ENCODE measurements around the gene HSD3B2.

HSD3B2 gene

GRCh38 chr1:119414950-119415349, at the start of gene HSD3B2:
TSS of gene HSD3B2 (plus strand) at chr1:119415150. CDS start at chr1:119415420, 270 bp downstream.
- H3K9me3 ChIP-seq (ENCODE audit: control insufficient read depth in 2 of 2, low read length in 2 of 2) = no peaks in the 10 kb centered on the region
- peaks cover 0 to 2% of the 10 kb centered on the region in 2 donors for H3K4me1 ChIP-seq (ENCODE audit: control insufficient read depth in 2 of 2, insufficient read depth in 2 of 2, low read length in 2 of 2)
- H3K27ac ChIP-seq (ENCODE audit: low read depth in 2 of 2, low read length in 2 of 2) = no peak within 1 kb of the TSS
- H3K27me3 ChIP-seq (ENCODE audit: control insufficient read depth in 2 of 2, insufficient read depth in 2 of 2, low read length in 2 of 2) = no peaks in the 10 kb centered on the region
- no peak within 1 kb of the TSS for H3K4me3 ChIP-seq (ENCODE audit: low read length in 2 of 2)
- H3K36me3 ChIP-seq (ENCODE audit: control insufficient read depth in 2 of 2, insufficient read depth in 2 of 2, low read length in 2 of 2) = no peaks in the 10 kb centered on the region
- H3K9ac ChIP-seq (ENCODE audit: low read depth in 1 of 2, low read length in 2 of 2) = no peak within 1 kb of the TSS

GRCh38 chr1:119366424-119366823, 48.5 kb upstream of the HSD3B2 start:
- no peak overlapping the region for H3K9ac ChIP-seq (ENCODE audit: low read depth in 1 of 2, low read length in 2 of 2)
- no peak overlapping the region for H3K27ac ChIP-seq (ENCODE audit: low read depth in 2 of 2, low read length in 2 of 2)
- H3K36me3 ChIP-seq (ENCODE audit: control insufficient read depth in 2 of 2, insufficient read depth in 2 of 2, low read length in 2 of 2) = no peaks in the 10 kb centered on the region
- no peak overlapping the region for H3K4me3 ChIP-seq (ENCODE audit: low read length in 2 of 2)
- H3K4me1 ChIP-seq (ENCODE audit: control insufficient read depth in 2 of 2, insufficient read depth in 2 of 2, low read length in 2 of 2) = no peaks in the 10 kb centered on the region
- no peaks in the 10 kb centered on the region for H3K9me3 ChIP-seq (ENCODE audit: control insufficient read depth in 2 of 2, low read length in 2 of 2)
- H3K27me3 ChIP-seq (ENCODE audit: control insufficient read depth in 2 of 2, insufficient read depth in 2 of 2, low read length in 2 of 2) = no peaks in the 10 kb centered on the region

- no peak overlapping the region for H3K27ac ChIP-seq (ENCODE audit: low read depth in 2 of 2, low read length in 2 of 2)
- no peaks in the 10 kb centered on the region for H3K9me3 ChIP-seq (ENCODE audit: control insufficient read depth in 2 of 2, low read length in 2 of 2)
- peaks cover 0 to under 1% of the 10 kb centered on the region in 2 donors for H3K4me1 ChIP-seq (ENCODE audit: control insufficient read depth in 2 of 2, insufficient read depth in 2 of 2, low read length in 2 of 2)
- no peaks in the 10 kb centered on the region for H3K27me3 ChIP-seq (ENCODE audit: control insufficient read depth in 2 of 2, insufficient read depth in 2 of 2, low read length in 2 of 2)
- H3K9ac ChIP-seq (ENCODE audit: low read depth in 1 of 2, low read length in 2 of 2) = no peak overlapping the region
- no peaks in the 10 kb centered on the region for H3K36me3 ChIP-seq (ENCODE audit: control insufficient read depth in 2 of 2, insufficient read depth in 2 of 2, low read length in 2 of 2)
- no peak overlapping the region for H3K4me3 ChIP-seq (ENCODE audit: low read length in 2 of 2)
Observed at GRCh38 chr1:119367432-119368124, 47.4 kb upstream of the HSD3B2 start.

- H3K9ac ChIP-seq (ENCODE audit: low read depth in 1 of 2, low read length in 2 of 2) = no peak within 1 kb of the TSS
- H3K9me3 ChIP-seq (ENCODE audit: control insufficient read depth in 2 of 2, low read length in 2 of 2) = no peaks in the 10 kb centered on the region
- H3K27me3 ChIP-seq (ENCODE audit: control insufficient read depth in 2 of 2, insufficient read depth in 2 of 2, low read length in 2 of 2) = no peaks in the 10 kb centered on the region
- no peaks in the 10 kb centered on the region for H3K36me3 ChIP-seq (ENCODE audit: control insufficient read depth in 2 of 2, insufficient read depth in 2 of 2, low read length in 2 of 2)
- no peak within 1 kb of the TSS for H3K4me3 ChIP-seq (ENCODE audit: low read length in 2 of 2)
- no peak within 1 kb of the TSS for H3K27ac ChIP-seq (ENCODE audit: low read depth in 2 of 2, low read length in 2 of 2)
- peaks cover 0 to 10% of the 10 kb centered on the region in 2 donors for H3K4me1 ChIP-seq (ENCODE audit: control insufficient read depth in 2 of 2, insufficient read depth in 2 of 2, low read length in 2 of 2)
Observed at GRCh38 chr1:119368554-119368953, 46.4 kb upstream of the HSD3B2 start, which contains the start of gene HAO2. TSS of gene HAO2 (plus strand) at chr1:119368785. CDS start at chr1:119381086, 12,301 bp downstream.

GRCh38 chr1:119370748-119371147, 44.2 kb upstream of the HSD3B2 start:
- Histone ChIP-seq H3K27me3 (ENCODE audit: control insufficient read depth in 2 of 2, insufficient read depth in 2 of 2, low read length in 2 of 2) (no peaks in the 10 kb centered on the region), H3K4me3 (ENCODE audit: low read length in 2 of 2) (no peak overlapping the region)

GRCh38 chr1:119371815-119372214, 43.1 kb upstream of the HSD3B2 start:
- no peaks in the 10 kb centered on the region for H3K9me3 ChIP-seq (ENCODE audit: control insufficient read depth in 2 of 2, low read length in 2 of 2)
- H3K9ac ChIP-seq (ENCODE audit: low read depth in 1 of 2, low read length in 2 of 2) = no peak overlapping the region
- H3K4me1 ChIP-seq (ENCODE audit: control insufficient read depth in 2 of 2, insufficient read depth in 2 of 2, low read length in 2 of 2) = peaks cover 0 to 17% of the 10 kb centered on the region in 2 donors
- no peak overlapping the region for H3K27ac ChIP-seq (ENCODE audit: low read depth in 2 of 2, low read length in 2 of 2)
- no peaks in the 10 kb centered on the region for H3K27me3 ChIP-seq (ENCODE audit: control insufficient read depth in 2 of 2, insufficient read depth in 2 of 2, low read length in 2 of 2)
- no peak overlapping the region for H3K4me3 ChIP-seq (ENCODE audit: low read length in 2 of 2)
- H3K36me3 ChIP-seq (ENCODE audit: control insufficient read depth in 2 of 2, insufficient read depth in 2 of 2, low read length in 2 of 2) = no peaks in the 10 kb centered on the region

More at GRCh38 chr1:119370748-119371147, 44.2 kb upstream of the HSD3B2 start:
- Histone ChIP-seq H3K4me1 (ENCODE audit: control insufficient read depth in 2 of 2, insufficient read depth in 2 of 2, low read length in 2 of 2) (peaks cover 0 to 17% of the 10 kb centered on the region in 2 donors), H3K27ac (ENCODE audit: low read depth in 2 of 2, low read length in 2 of 2) (no peak overlapping the region), H3K9ac (ENCODE audit: low read depth in 1 of 2, low read length in 2 of 2) (no peak overlapping the region), H3K9me3 (ENCODE audit: control insufficient read depth in 2 of 2, low read length in 2 of 2) (no peaks in the 10 kb centered on the region), H3K36me3 (ENCODE audit: control insufficient read depth in 2 of 2, insufficient read depth in 2 of 2, low read length in 2 of 2) (no peaks in the 10 kb centered on the region)

- Histone ChIP-seq H3K27ac (ENCODE audit: low read depth in 2 of 2, low read length in 2 of 2) (no peak overlapping the region), H3K4me1 (ENCODE audit: control insufficient read depth in 2 of 2, insufficient read depth in 2 of 2, low read length in 2 of 2) (peaks cover 0 to 17% of the 10 kb centered on the region in 2 donors)
Observed at GRCh38 chr1:119372503-119373086, 42.4 kb upstream of the HSD3B2 start.

GRCh38 chr1:119373465-119373864, 41.5 kb upstream of the HSD3B2 start:
- no peak overlapping the region for H3K9ac ChIP-seq (ENCODE audit: low read depth in 1 of 2, low read length in 2 of 2)
- no peak overlapping the region for H3K27ac ChIP-seq (ENCODE audit: low read depth in 2 of 2, low read length in 2 of 2)
- H3K4me3 ChIP-seq (ENCODE audit: low read length in 2 of 2) = no peak overlapping the region
- no peaks in the 10 kb centered on the region for H3K36me3 ChIP-seq (ENCODE audit: control insufficient read depth in 2 of 2, insufficient read depth in 2 of 2, low read length in 2 of 2)
- peaks cover 0 to 17% of the 10 kb centered on the region in 2 donors for H3K4me1 ChIP-seq (ENCODE audit: control insufficient read depth in 2 of 2, insufficient read depth in 2 of 2, low read length in 2 of 2)
- H3K9me3 ChIP-seq (ENCODE audit: control insufficient read depth in 2 of 2, low read length in 2 of 2) = no peaks in the 10 kb centered on the region
- H3K27me3 ChIP-seq (ENCODE audit: control insufficient read depth in 2 of 2, insufficient read depth in 2 of 2, low read length in 2 of 2) = no peaks in the 10 kb centered on the region

More at GRCh38 chr1:119372503-119373086, 42.4 kb upstream of the HSD3B2 start:
- H3K9ac ChIP-seq (ENCODE audit: low read depth in 1 of 2, low read length in 2 of 2) = no peak overlapping the region
- H3K27me3 ChIP-seq (ENCODE audit: control insufficient read depth in 2 of 2, insufficient read depth in 2 of 2, low read length in 2 of 2) = no peaks in the 10 kb centered on the region
- no peak overlapping the region for H3K4me3 ChIP-seq (ENCODE audit: low read length in 2 of 2)
- H3K9me3 ChIP-seq (ENCODE audit: control insufficient read depth in 2 of 2, low read length in 2 of 2) = no peaks in the 10 kb centered on the region
- H3K36me3 ChIP-seq (ENCODE audit: control insufficient read depth in 2 of 2, insufficient read depth in 2 of 2, low read length in 2 of 2) = no peaks in the 10 kb centered on the region

- Histone ChIP-seq H3K4me3 (ENCODE audit: low read length in 2 of 2) (no peak overlapping the region), H3K27me3 (ENCODE audit: control insufficient read depth in 2 of 2, insufficient read depth in 2 of 2, low read length in 2 of 2) (no peaks in the 10 kb centered on the region), H3K36me3 (ENCODE audit: control insufficient read depth in 2 of 2, insufficient read depth in 2 of 2, low read length in 2 of 2) (no peaks in the 10 kb centered on the region), H3K4me1 (ENCODE audit: control insufficient read depth in 2 of 2, insufficient read depth in 2 of 2, low read length in 2 of 2) (peaks cover 0 to 17% of the 10 kb centered on the region in 2 donors), H3K27ac (ENCODE audit: low read depth in 2 of 2, low read length in 2 of 2) (no peak overlapping the region), H3K9me3 (ENCODE audit: control insufficient read depth in 2 of 2, low read length in 2 of 2) (no peaks in the 10 kb centered on the region), H3K9ac (ENCODE audit: low read depth in 1 of 2, low read length in 2 of 2) (no peak overlapping the region)
Observed at GRCh38 chr1:119374208-119374874, 40.6 kb upstream of the HSD3B2 start.

- no peaks in the 10 kb centered on the region for H3K36me3 ChIP-seq (ENCODE audit: control insufficient read depth in 2 of 2, insufficient read depth in 2 of 2, low read length in 2 of 2)
- no peaks in the 10 kb centered on the region for H3K27me3 ChIP-seq (ENCODE audit: control insufficient read depth in 2 of 2, insufficient read depth in 2 of 2, low read length in 2 of 2)
- no peak overlapping the region for H3K9ac ChIP-seq (ENCODE audit: low read depth in 1 of 2, low read length in 2 of 2)
- H3K27ac ChIP-seq (ENCODE audit: low read depth in 2 of 2, low read length in 2 of 2) = no peak overlapping the region
- H3K4me3 ChIP-seq (ENCODE audit: low read length in 2 of 2) = no peak overlapping the region
- no peaks in the 10 kb centered on the region for H3K9me3 ChIP-seq (ENCODE audit: control insufficient read depth in 2 of 2, low read length in 2 of 2)
- H3K4me1 ChIP-seq (ENCODE audit: control insufficient read depth in 2 of 2, insufficient read depth in 2 of 2, low read length in 2 of 2) = peaks cover 0 to 17% of the 10 kb centered on the region in 2 donors
Observed at GRCh38 chr1:119375366-119375765, 39.6 kb upstream of the HSD3B2 start.

Measured in mucosa of rectum (tissue), 2 donors.